D341Med (cell line): ENCODE results near the gene OR8G1.
"Not testable (repeated sequence)": the region's sequence is repeated elsewhere in the genome, so short reads cannot be mapped to it uniquely, and the experiment has no call there.

Experiments used
- DNase-seq: peaks from one replicate; pipeline ENCODE4 v3.0.0; 2012; ENCODE audit warnings: low spot score

Gene OR8G1

GRCh38 chr11:124240621-124241397 is at the start of gene OR8G1:
Gene OR8G1 (plus strand): TSS chr11:124241095. CDS start chr11:124249676, 8,581 bp downstream.
- no peak for DNase-seq

GRCh38 chr11:124193221-124194010 is 47.5 kb upstream of the OR8G1 start:
- no peak for DNase-seq

GRCh38 chr11:124194293-124195188 is 46.4 kb upstream of the OR8G1 start:
- DNase-seq = no peak

GRCh38 chr11:124195189-124195734 is 45.6 kb upstream of the OR8G1 start:
- peak; percentile 51 for DNase-seq

GRCh38 chr11:124197999-124198398 is 42.9 kb upstream of the OR8G1 start:
- no peak for DNase-seq

- no peak for DNase-seq
These were observed 42.0 kb upstream of the OR8G1 start for GRCh38 chr11:124198897-124199296.

GRCh38 chr11:124199702-124200101 is 41.2 kb upstream of the OR8G1 start:
- DNase-seq = no peak

GRCh38 chr11:124200671-124201070 is 40.2 kb upstream of the OR8G1 start:
- DNase-seq = no peak

GRCh38 chr11:124202951-124203350 is 37.9 kb upstream of the OR8G1 start:
- DNase-seq = no peak

GRCh38 chr11:124204008-124204407 is 36.9 kb upstream of the OR8G1 start:
- DNase-seq = no peak

GRCh38 chr11:124207102-124207792 is 33.6 kb upstream of the OR8G1 start:
- no peak for DNase-seq

GRCh38 chr11:124209824-124210357 is 31.0 kb upstream of the OR8G1 start:
- no peak for DNase-seq

GRCh38 chr11:124210421-124210820 is 30.5 kb upstream of the OR8G1 start:
- DNase-seq = no peak

- DNase-seq = no peak
These were observed 29.6 kb upstream of the OR8G1 start for GRCh38 chr11:124211321-124211720.

GRCh38 chr11:124214027-124214426 is 26.9 kb upstream of the OR8G1 start:
- DNase-seq = no peak

- DNase-seq = no peak
These were observed 21.8 kb upstream of the OR8G1 start for GRCh38 chr11:124219126-124219525.

- no peak for DNase-seq
These were observed 18.5 kb upstream of the OR8G1 start for GRCh38 chr11:124222407-124222806.

GRCh38 chr11:124224618-124225423 is 16.1 kb upstream of the OR8G1 start:
- DNase-seq = not testable (repeated sequence)

- no peak for DNase-seq
These were observed 15.4 kb upstream of the OR8G1 start for GRCh38 chr11:124225471-124225870.

- no peak for DNase-seq
These were observed 7.5 kb upstream of the OR8G1 start for GRCh38 chr11:124233376-124233775.
